ENCODE data around the gene NPDC1.

NPDC1 gene

GRCh38 chr9:137000177-137000930, 45.6 kb downstream of the NPDC1 start:
- H3K27ac ChIP-seq, result peak overlapping the region; percentile 81
- peaks cover 49 to 70% of the 10 kb centered on the region in 2 experiments for H3K4me1 ChIP-seq (ENCODE audit: control insufficient read depth in 1 of 2, insufficient read depth in 1 of 2, low read depth in 1 of 2, low read length in 1 of 2)
- no peak for TF ChIP-seq CTCF (IDR thresholded peaks at IDR 0.05)
- no peaks in the 10 kb centered on the region for H3K36me3 ChIP-seq
- H3K27me3 ChIP-seq, result peaks cover 27% of the 10 kb centered on the region
- H3K4me3 ChIP-seq (ENCODE audit: low read depth in 1 of 2, low read length in 1 of 2), result peak overlapping the region; percentile 3 to 23
- no peaks in the 10 kb centered on the region for H3K9me3 ChIP-seq

DNA sequence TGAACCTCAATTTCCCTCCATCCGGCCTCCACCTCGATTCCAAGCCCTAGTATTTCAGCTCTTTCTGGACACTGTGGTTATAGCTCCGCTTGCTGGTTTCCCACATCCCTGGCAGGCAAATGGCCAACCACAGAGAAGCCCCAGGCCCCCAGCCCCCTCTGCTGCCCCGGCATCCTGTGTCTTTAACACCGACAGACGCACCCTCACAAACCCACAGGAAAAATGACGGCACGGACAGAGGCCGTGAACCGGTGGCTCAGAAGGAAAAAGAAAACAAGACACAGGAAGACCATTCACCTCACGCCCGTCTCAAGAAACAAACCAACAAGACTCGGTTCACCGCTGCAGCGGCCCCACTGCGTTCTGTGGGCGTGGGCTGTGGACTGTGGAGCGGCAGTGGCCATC, 48.1 kb downstream of the NPDC1 start:
- H3K36me3 ChIP-seq, result no peaks in the 10 kb centered on the region
- no peak overlapping the region for H3K4me3 ChIP-seq (ENCODE audit: low read depth in 1 of 2, low read length in 1 of 2)
- H3K27ac ChIP-seq, result no peak overlapping the region
- H3K27me3 ChIP-seq, result peaks cover 46% of the 10 kb centered on the region
- peaks cover 57 to 95% of the 10 kb centered on the region in 2 experiments for H3K4me1 ChIP-seq (ENCODE audit: control insufficient read depth in 1 of 2, insufficient read depth in 1 of 2, low read depth in 1 of 2, low read length in 1 of 2)
- no peak for TF ChIP-seq CTCF (IDR thresholded peaks at IDR 0.05)
- H3K9me3 ChIP-seq, result no peaks in the 10 kb centered on the region

DNA sequence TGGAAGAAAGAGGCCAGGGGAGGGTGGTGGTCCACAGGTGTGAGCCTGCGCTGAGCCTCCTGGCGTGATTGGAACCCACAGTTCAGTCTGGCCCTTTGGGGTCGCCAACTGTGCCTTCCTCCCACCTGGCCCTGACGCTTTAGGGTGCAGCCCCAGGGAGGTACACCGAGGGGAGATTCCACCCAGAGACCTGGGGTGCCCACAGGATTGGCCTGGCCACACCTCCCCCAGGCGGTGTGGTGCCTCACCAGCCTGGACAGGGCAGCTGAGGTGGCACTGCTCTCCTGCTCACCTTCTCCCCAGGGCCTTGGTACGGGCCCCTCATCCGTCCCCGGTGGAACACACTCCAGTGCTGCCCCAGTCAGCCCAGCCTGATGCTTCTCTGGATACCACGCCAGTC, 48.6 kb downstream of the NPDC1 start:
- no peak overlapping the region for H3K4me3 ChIP-seq (ENCODE audit: low read depth in 1 of 2, low read length in 1 of 2)
- peaks cover 61 to 96% of the 10 kb centered on the region in 2 experiments for H3K4me1 ChIP-seq (ENCODE audit: control insufficient read depth in 1 of 2, insufficient read depth in 1 of 2, low read depth in 1 of 2, low read length in 1 of 2)
- TF ChIP-seq CTCF (IDR thresholded peaks at IDR 0.05), result no peak
- no peaks in the 10 kb centered on the region for H3K9me3 ChIP-seq
- no peaks in the 10 kb centered on the region for H3K36me3 ChIP-seq
- H3K27ac ChIP-seq, result no peak overlapping the region
- peaks cover 46% of the 10 kb centered on the region for H3K27me3 ChIP-seq

GRCh38 chr9:136996361-136997292, 49.4 kb downstream of the NPDC1 start, which contains the start of gene CLIC3:
CLIC3 (minus strand) TSS chr9:136996568; CDS start chr9:136996543, 25 bp downstream.
- peak within 1 kb of the TSS in 1 of 2 experiments; percentile 26 for H3K4me3 ChIP-seq (ENCODE audit: low read depth in 1 of 2, low read length in 1 of 2)
- no peaks in the 10 kb centered on the region for H3K36me3 ChIP-seq
- no peaks in the 10 kb centered on the region for H3K9me3 ChIP-seq
- peaks cover 46% of the 10 kb centered on the region for H3K27me3 ChIP-seq
- H3K4me1 ChIP-seq (ENCODE audit: control insufficient read depth in 1 of 2, insufficient read depth in 1 of 2, low read depth in 1 of 2, low read length in 1 of 2), result peaks cover 57 to 95% of the 10 kb centered on the region in 2 experiments
- TF ChIP-seq CTCF (IDR thresholded peaks at IDR 0.05), result no peak
- H3K27ac ChIP-seq, result no peak within 1 kb of the TSS

GRCh38 chr9:136995772-136996311, 50.1 kb downstream of the NPDC1 start:
- peaks cover 46% of the 10 kb centered on the region for H3K27me3 ChIP-seq
- peaks cover 55 to 93% of the 10 kb centered on the region in 2 experiments for H3K4me1 ChIP-seq (ENCODE audit: control insufficient read depth in 1 of 2, insufficient read depth in 1 of 2, low read depth in 1 of 2, low read length in 1 of 2)
- no peaks in the 10 kb centered on the region for H3K9me3 ChIP-seq
- TF ChIP-seq CTCF (IDR thresholded peaks at IDR 0.05), result no peak
- no peak overlapping the region for H3K4me3 ChIP-seq (ENCODE audit: low read depth in 1 of 2, low read length in 1 of 2)
- H3K27ac ChIP-seq, result no peak overlapping the region
- no peaks in the 10 kb centered on the region for H3K36me3 ChIP-seq
